Epithelial cell of proximal tubule (primary cell): ENCODE measurements around the gene NTSR1. TPM values are rescaled to one million over a fixed set of nuclear protein-coding genes. Genes with fewer than 3 reads are reported as not detected.

ENCODE experiments used
- DNase-seq: peaks from one replicate; pipeline ENCODE4 v3.0.0-alpha.2; 2011; ENCODE audit warnings: low read depth
- H3K4me3 ChIP-seq: 2 replicates; pipeline ENCODE4 v1.5.1; 2011; ENCODE audit warnings: low read depth, mild to moderate bottlenecking, low read length
- total RNA-seq: library from RNA; depleted of rRNA; stranded (reverse); fragments of >200 nt; gene quantifications from 2 replicates; pipeline ENCODE4 v1.2.3, GENCODE V29; 2015
- TF ChIP-seq, protein P1 (sequence below): conservative IDR thresholded peaks from 2 replicates; pipeline ENCODE4 v1.5.1; 2012; ENCODE audit warnings: low read depth, mild to moderate bottlenecking, low read length

The NTSR1 gene
- total RNA-seq, 1 donor from 2014 or later, result not detected

DNA sequence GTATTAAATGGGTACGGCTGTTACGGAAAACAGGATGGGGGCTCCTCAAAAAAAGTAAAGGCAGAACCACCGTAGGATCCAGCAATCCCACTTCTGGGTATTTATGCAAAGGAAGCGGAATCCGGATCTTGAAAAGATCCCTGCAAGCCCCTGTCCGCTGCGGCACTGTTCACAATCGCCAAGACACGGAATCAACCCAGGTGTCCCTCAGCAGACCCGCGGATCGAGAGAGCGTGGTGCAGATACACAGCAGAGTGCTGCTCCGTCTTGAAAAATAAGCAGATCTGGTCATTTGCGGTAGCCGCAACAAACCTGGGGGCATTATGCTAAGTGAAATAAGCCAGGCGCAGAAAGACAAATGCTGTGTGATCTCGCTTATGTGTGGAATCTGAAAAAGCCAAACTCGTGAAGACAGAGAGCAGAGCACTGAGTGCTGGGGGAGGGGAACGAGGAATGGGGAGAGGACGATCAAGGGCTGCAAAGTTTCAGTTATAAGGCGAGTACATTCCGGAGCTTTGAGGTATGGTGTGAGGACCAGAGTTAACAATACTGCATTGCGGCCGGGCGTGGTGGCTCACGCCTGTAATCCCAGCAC, 41.3 kb downstream of the NTSR1 start:
- TF ChIP-seq, protein P1, sequence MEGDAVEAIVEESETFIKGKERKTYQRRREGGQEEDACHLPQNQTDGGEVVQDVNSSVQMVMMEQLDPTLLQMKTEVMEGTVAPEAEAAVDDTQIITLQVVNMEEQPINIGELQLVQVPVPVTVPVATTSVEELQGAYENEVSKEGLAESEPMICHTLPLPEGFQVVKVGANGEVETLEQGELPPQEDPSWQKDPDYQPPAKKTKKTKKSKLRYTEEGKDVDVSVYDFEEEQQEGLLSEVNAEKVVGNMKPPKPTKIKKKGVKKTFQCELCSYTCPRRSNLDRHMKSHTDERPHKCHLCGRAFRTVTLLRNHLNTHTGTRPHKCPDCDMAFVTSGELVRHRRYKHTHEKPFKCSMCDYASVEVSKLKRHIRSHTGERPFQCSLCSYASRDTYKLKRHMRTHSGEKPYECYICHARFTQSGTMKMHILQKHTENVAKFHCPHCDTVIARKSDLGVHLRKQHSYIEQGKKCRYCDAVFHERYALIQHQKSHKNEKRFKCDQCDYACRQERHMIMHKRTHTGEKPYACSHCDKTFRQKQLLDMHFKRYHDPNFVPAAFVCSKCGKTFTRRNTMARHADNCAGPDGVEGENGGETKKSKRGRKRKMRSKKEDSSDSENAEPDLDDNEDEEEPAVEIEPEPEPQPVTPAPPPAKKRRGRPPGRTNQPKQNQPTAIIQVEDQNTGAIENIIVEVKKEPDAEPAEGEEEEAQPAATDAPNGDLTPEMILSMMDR, result no peak
- no peak overlapping the region for H3K4me3 ChIP-seq
- DNase-seq, result no peak

DNA sequence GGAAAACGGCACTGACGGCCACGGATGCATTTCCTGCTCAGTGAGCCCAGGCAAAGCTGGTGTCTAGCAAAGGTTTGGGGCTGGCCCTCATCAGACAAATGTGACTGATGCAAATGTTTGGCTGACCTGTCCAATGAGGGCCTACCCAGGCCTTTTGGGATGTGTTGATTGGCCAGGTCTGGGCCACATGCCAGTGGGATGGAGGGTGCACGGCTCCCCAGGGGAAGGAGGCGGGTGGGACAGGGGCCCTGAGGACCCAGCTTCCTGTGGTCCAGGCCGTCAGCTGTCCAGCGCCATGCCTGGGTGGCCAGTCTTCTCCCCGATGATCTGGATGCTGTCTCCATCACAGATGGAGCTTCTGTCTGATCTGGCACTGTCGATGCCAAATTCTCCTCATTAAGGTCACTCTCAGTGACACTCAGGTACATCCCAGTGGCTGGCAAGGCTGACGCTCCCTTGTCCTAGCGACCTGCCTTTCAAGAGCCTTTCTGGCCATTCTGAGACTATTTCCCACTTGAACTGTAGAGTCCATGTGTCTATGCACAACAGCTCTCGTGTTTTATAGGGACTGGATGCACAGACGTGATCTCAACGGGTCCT, 43.0 kb downstream of the NTSR1 start:
- DNase-seq, result no peak
- H3K4me3 ChIP-seq, result no peak overlapping the region
- TF ChIP-seq, protein P1, result no peak

DNA sequence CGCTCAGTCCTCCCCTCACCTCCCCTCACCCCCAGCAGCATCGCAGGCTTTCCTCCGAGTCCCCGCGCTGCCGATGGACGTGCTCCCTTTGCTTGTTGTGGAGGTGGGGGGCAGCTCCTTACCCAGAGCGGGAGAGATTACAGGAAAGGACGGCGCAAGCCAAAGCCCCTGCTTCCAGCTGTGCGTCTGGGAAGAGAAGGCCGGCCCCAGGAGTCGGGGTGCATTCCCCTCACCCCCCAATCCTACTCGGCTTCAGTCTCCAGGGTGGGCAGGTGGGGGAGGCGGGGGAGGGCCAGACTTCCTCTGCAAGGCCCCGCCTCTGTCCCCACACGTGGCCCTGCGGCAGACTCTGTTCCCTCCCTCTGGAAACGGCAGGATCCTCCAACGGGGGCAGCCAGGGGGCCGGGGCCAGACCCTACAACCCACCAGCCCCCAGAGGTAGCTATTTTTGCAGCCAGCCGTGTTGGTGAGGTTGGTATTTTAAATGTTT, 43.6 kb downstream of the NTSR1 start:
- no peak for DNase-seq
- TF ChIP-seq, protein P1, result no peak
- H3K4me3 ChIP-seq, result no peak overlapping the region

DNA sequence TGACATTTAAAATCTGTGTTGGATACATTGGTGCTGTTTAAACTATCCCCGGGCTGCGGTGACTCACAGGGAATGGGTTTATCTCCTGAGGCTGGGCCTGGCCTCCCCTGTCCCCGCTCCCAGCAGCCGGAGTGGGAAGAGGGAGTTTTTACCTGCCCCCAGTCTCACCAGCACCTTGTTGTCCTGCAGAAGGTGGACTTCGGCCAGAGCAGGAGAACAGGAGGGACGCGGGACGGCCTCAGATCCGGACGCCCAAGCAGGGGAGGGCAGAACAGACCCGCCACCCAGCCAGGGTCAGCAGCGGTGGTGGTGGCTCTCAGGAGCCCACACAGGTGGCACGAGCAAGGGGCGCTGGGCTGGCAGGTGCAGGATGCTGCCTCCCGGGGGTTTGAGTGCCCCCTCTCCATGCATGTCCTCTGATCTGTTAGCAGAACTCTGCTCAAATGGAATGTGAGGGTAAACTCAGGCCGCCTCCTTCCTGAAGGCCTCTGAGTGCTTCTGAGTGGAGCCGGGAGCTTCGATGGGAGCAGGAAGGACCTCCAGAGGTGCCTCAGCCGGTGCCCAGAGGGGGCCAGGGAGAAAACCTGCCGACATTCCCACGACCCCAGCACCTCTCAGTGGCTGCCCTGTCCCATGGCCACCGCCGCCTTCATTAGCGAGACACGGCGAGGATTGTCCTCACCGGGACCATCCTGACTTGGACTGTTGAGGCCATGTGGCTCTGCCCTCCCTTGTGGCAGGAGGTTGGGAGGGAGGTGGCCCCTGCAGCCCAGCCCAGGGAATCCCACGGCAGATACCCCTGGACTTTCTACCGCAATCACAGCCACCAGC, 44.2 kb downstream of the NTSR1 start:
- TF ChIP-seq, protein P1, result no peak
- no peak for DNase-seq
- no peak overlapping the region for H3K4me3 ChIP-seq

DNA sequence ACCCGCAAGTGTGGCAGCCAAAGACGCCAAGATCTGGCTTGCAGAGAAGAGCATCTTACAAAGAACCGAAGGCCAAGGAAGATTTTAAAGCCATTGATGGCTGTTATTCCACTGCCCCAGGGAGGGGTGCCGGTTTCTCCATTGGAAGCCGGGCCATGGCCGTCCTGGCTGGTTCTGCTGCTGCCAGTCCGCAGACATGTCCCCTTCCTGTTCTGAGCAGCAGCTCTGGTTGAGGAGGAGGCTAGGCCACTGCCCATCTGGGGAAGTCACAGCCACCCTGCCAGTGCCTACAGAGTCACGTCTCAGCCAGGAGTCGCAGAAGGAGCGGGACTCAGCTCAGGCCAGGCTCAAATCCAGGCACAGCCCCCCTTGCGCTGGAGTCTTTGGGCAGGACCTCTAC, 45.0 kb downstream of the NTSR1 start:
- DNase-seq, result no peak
- H3K4me3 ChIP-seq, result no peak overlapping the region
- TF ChIP-seq, protein P1, result no peak

DNA sequence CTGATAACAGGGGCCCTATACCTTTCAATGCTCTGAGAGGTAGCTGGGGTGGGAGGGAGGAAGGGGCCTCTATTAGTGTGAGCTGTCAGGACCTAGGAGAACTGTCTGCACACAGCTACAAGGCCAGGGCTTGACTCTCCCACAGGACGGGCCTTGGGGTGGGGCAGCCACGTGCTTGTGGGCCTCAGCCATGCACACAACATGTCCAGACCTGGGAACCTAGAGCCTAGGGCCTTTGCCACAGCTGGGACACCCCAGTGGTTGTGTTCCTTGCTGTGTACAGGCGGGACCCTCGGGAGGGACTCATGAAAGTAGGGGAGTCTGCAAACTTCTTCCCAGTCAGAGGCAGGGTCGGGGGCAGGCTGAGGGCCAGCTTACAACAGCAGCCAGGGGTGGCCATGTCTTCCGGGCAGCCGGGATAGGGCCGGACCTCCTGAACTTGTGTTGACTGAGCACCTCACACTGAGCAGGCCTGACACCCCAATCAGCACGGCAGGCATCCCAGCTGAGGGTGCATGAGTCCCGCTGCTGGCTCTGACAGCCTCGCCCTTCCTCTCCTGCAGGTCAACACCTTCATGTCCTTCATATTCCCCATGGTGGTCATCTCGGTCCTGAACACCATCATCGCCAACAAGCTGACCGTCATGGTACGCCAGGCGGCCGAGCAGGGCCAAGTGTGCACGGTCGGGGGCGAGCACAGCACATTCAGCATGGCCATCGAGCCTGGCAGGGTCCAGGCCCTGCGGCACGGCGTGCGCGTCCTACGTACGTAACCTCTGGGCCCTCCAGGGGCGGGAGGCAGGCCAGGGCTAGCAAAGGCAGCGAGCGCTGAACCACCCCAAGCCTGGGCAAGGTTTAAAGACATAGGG, 45.7 kb downstream of the NTSR1 start:
- no peak for DNase-seq
- TF ChIP-seq, protein P1, result no peak
- H3K4me3 ChIP-seq, result no peak overlapping the region
